Measurements from ENCODE around the gene RIOK2.

Gene RIOK2

GRCh38 chr5:97150401-97150800, 32.6 kb downstream of the RIOK2 start:
- no peaks in the 10 kb centered on the region for H3K4me1 ChIP-seq (ENCODE audit: control insufficient read depth, low read length)
- H3F3A ChIP-seq (ENCODE audit: control insufficient read depth, insufficient read depth), result no peaks in the 10 kb centered on the region
- H3K36me3 ChIP-seq (ENCODE audit: control insufficient read depth, low read length), result no peaks in the 10 kb centered on the region
- no peaks in the 10 kb centered on the region for H3K9me2 ChIP-seq (replicated peaks; ENCODE audit: control insufficient read depth, low read length)
- H3K4me3 ChIP-seq (ENCODE audit: low read length), result no peak overlapping the region
- H3K79me2 ChIP-seq (ENCODE audit: control insufficient read depth, low read length), result no peaks in the 10 kb centered on the region
- no peaks in the 10 kb centered on the region for H3K9me3 ChIP-seq (ENCODE audit: control insufficient read depth, insufficient read depth, low read length)
- H3K27me3 ChIP-seq (ENCODE audit: control insufficient read depth, low read length), result no peaks in the 10 kb centered on the region
- H3K27ac ChIP-seq (ENCODE audit: low read depth, low read length), result no peak overlapping the region
- H3K4me2 ChIP-seq (ENCODE audit: low read length), result no peak overlapping the region
- no peak for TF ChIP-seq EZH2phosphoT487 (IDR thresholded peaks at IDR 0.05; ENCODE audit: borderline replicate concordance, low read length)
- TF ChIP-seq CTCF (IDR thresholded peaks at IDR 0.05; ENCODE audit: low read depth, low read length, poor library complexity, severe bottlenecking), result no peak
- no peaks in the 10 kb centered on the region for H4K20me1 ChIP-seq (ENCODE audit: control insufficient read depth, insufficient read depth, low read depth, low read length)

GRCh38 chr5:97149709-97150108, 33.3 kb downstream of the RIOK2 start:
- Histone ChIP-seq H3K36me3 (ENCODE audit: control insufficient read depth, low read length) (no peaks in the 10 kb centered on the region), H3K27ac (ENCODE audit: low read depth, low read length) (no peak overlapping the region), H3K9me2 (replicated peaks; ENCODE audit: control insufficient read depth, low read length) (no peaks in the 10 kb centered on the region), H3K4me3 (ENCODE audit: low read length) (no peak overlapping the region), H3K79me2 (ENCODE audit: control insufficient read depth, low read length) (no peaks in the 10 kb centered on the region), H3F3A (ENCODE audit: control insufficient read depth, insufficient read depth) (no peaks in the 10 kb centered on the region), H3K9me3 (ENCODE audit: control insufficient read depth, insufficient read depth, low read length) (no peaks in the 10 kb centered on the region), H3K4me2 (ENCODE audit: low read length) (no peak overlapping the region), H3K27me3 (ENCODE audit: control insufficient read depth, low read length) (no peaks in the 10 kb centered on the region), H4K20me1 (ENCODE audit: control insufficient read depth, insufficient read depth, low read depth, low read length) (no peaks in the 10 kb centered on the region), H3K4me1 (ENCODE audit: control insufficient read depth, low read length) (no peaks in the 10 kb centered on the region)
- no peak for TF ChIP-seq EZH2phosphoT487 (IDR thresholded peaks at IDR 0.05; ENCODE audit: borderline replicate concordance, low read length)
- no peak for TF ChIP-seq CTCF (IDR thresholded peaks at IDR 0.05; ENCODE audit: low read depth, low read length, poor library complexity, severe bottlenecking)

- Histone ChIP-seq H4K20me1 (ENCODE audit: control insufficient read depth, insufficient read depth, low read depth, low read length) (no peaks in the 10 kb centered on the region), H3F3A (ENCODE audit: control insufficient read depth, insufficient read depth) (no peaks in the 10 kb centered on the region), H3K4me1 (ENCODE audit: control insufficient read depth, low read length) (no peaks in the 10 kb centered on the region), H3K27ac (ENCODE audit: low read depth, low read length) (no peak overlapping the region), H3K36me3 (ENCODE audit: control insufficient read depth, low read length) (no peaks in the 10 kb centered on the region), H3K9me3 (ENCODE audit: control insufficient read depth, insufficient read depth, low read length) (no peaks in the 10 kb centered on the region), H3K27me3 (ENCODE audit: control insufficient read depth, low read length) (no peaks in the 10 kb centered on the region), H3K79me2 (ENCODE audit: control insufficient read depth, low read length) (no peaks in the 10 kb centered on the region), H3K4me3 (ENCODE audit: low read length) (no peak overlapping the region), H3K4me2 (ENCODE audit: low read length) (no peak overlapping the region), H3K9me2 (replicated peaks; ENCODE audit: control insufficient read depth, low read length) (no peaks in the 10 kb centered on the region)
- TF ChIP-seq EZH2phosphoT487 (IDR thresholded peaks at IDR 0.05; ENCODE audit: borderline replicate concordance, low read length) (no peak), CTCF (IDR thresholded peaks at IDR 0.05; ENCODE audit: low read depth, low read length, poor library complexity, severe bottlenecking) (no peak)
Observed at GRCh38 chr5:97148288-97148687, 34.8 kb downstream of the RIOK2 start.

GRCh38 chr5:97143704-97144103, 39.3 kb downstream of the RIOK2 start:
- Histone ChIP-seq H3K9me3 (ENCODE audit: control insufficient read depth, insufficient read depth, low read length) (no peaks in the 10 kb centered on the region), H4K20me1 (ENCODE audit: control insufficient read depth, insufficient read depth, low read depth, low read length) (no peaks in the 10 kb centered on the region), H3K36me3 (ENCODE audit: control insufficient read depth, low read length) (no peaks in the 10 kb centered on the region), H3F3A (ENCODE audit: control insufficient read depth, insufficient read depth) (no peaks in the 10 kb centered on the region), H3K27me3 (ENCODE audit: control insufficient read depth, low read length) (no peaks in the 10 kb centered on the region), H3K4me3 (ENCODE audit: low read length) (no peak overlapping the region), H3K9me2 (replicated peaks; ENCODE audit: control insufficient read depth, low read length) (no peaks in the 10 kb centered on the region), H3K79me2 (ENCODE audit: control insufficient read depth, low read length) (no peaks in the 10 kb centered on the region), H3K4me1 (ENCODE audit: control insufficient read depth, low read length) (no peaks in the 10 kb centered on the region), H3K4me2 (ENCODE audit: low read length) (no peak overlapping the region), H3K27ac (ENCODE audit: low read depth, low read length) (no peak overlapping the region)
- no peak for TF ChIP-seq CTCF (IDR thresholded peaks at IDR 0.05; ENCODE audit: low read depth, low read length, poor library complexity, severe bottlenecking)
- TF ChIP-seq EZH2phosphoT487 (IDR thresholded peaks at IDR 0.05; ENCODE audit: borderline replicate concordance, low read length), result no peak
